Astrocyte (in vitro differentiated cells and primary cell): ENCODE measurements around the gene MYL3. TPM values are rescaled to one million over a fixed set of nuclear protein-coding genes. Genes with fewer than 3 reads are reported as not detected.

ENCODE experiments used
- DNase-seq: peaks from one replicate; pipeline ENCODE4 v3.0.0-alpha.2; 2010; ENCODE audit warnings: low read depth
- FAIRE-seq: peaks from 2 replicates; lab custom pipeline; 2011; peaks lifted over from hg19 to GRCh38; lab: Jason Lieb, UNC
- H2AFZ ChIP-seq: 2 replicates; pipeline ENCODE4 v1.6.0; 2012; ENCODE audit warnings: low read depth, low read length, inconsistent platforms
- H3K27ac ChIP-seq: 2 replicates; pipeline ENCODE4 v1.5.1; 2011; ENCODE audit warnings: low read depth, low read length, inconsistent platforms
- H3K27me3 ChIP-seq: 2 replicates; pipeline ENCODE4 v1.6.0; 2011; ENCODE audit warnings: low read length, inconsistent platforms; ENCODE audit not compliant: insufficient read depth
- H3K36me3 ChIP-seq: 2 replicates; pipeline ENCODE4 v1.5.1; 2011; ENCODE audit warnings: low read length, inconsistent platforms; ENCODE audit not compliant: insufficient read depth
- H3K4me1 ChIP-seq: 2 replicates; pipeline ENCODE4 v1.5.1; 2011; ENCODE audit warnings: low read length, inconsistent platforms; ENCODE audit not compliant: insufficient read depth
- H3K4me2 ChIP-seq: 2 replicates; pipeline ENCODE4 v1.6.0; 2012; ENCODE audit warnings: low read length, inconsistent platforms
- H3K4me3 ChIP-seq: 2 replicates; pipeline ENCODE4 v1.5.1; 2011; ENCODE audit warnings: low read depth, mild to moderate bottlenecking, low read length, inconsistent platforms; ENCODE audit not compliant: insufficient read depth
- H3K79me2 ChIP-seq: 2 replicates; pipeline ENCODE4 v1.6.0; 2012; ENCODE audit warnings: mild to moderate bottlenecking, low read length, inconsistent platforms; ENCODE audit not compliant: insufficient read depth
- H3K9ac ChIP-seq: 2 replicates; pipeline ENCODE4 v1.6.0; 2012; ENCODE audit warnings: mild to moderate bottlenecking, low read length, inconsistent platforms
- H3K9me3 ChIP-seq: 2 replicates; pipeline ENCODE4 v1.5.1; 2012; ENCODE audit warnings: low read depth, mild to moderate bottlenecking, low read length, inconsistent platforms; ENCODE audit not compliant: insufficient read depth
- H4K20me1 ChIP-seq: 2 replicates; pipeline ENCODE4 v1.6.0; 2012; ENCODE audit warnings: low read length, inconsistent platforms; ENCODE audit not compliant: insufficient read depth
- H3K27ac Mint-ChIP-seq: one replicate; pipeline ENCODE4 v1.8.0; 2021; ENCODE audit warnings: mild to moderate bottlenecking, mixed read lengths; ENCODE audit not compliant: unreplicated experiment
- H3K27me3 Mint-ChIP-seq: one replicate; pipeline ENCODE4 v1.8.0; 2021; ENCODE audit warnings: low read depth, mixed read lengths; ENCODE audit not compliant: unreplicated experiment
- H3K36me3 Mint-ChIP-seq: one replicate; pipeline ENCODE4 v1.8.0; 2021; ENCODE audit warnings: low read depth, mixed read lengths; ENCODE audit not compliant: unreplicated experiment
- H3K4me1 Mint-ChIP-seq: one replicate; pipeline ENCODE4 v1.8.0; 2021; ENCODE audit warnings: low read depth, mixed read lengths; ENCODE audit not compliant: unreplicated experiment
- H3K4me3 Mint-ChIP-seq: one replicate; pipeline ENCODE4 v1.8.0; 2021; ENCODE audit warnings: mild to moderate bottlenecking, moderate library complexity, mixed read lengths; ENCODE audit not compliant: unreplicated experiment
- H3K9me3 Mint-ChIP-seq: one replicate; pipeline ENCODE4 v1.8.0; 2021; ENCODE audit warnings: mild to moderate bottlenecking, mixed read lengths; ENCODE audit not compliant: unreplicated experiment
- CTCF ChIP-seq: IDR thresholded peaks from 2 replicates; pipeline ENCODE4 v1.5.1; 2011; ENCODE audit warnings: low read depth, mild to moderate bottlenecking, inconsistent platforms, low read length, moderate library complexity; ENCODE audit not compliant: insufficient read depth
- EZH2 ChIP-seq: IDR thresholded peaks from 2 replicates; pipeline ENCODE4 v1.6.1; 2012; ENCODE audit warnings: mild to moderate bottlenecking, low read length, inconsistent platforms; ENCODE audit not compliant: insufficient read depth
- total RNA-seq: library from RNA; stranded (reverse); gene quantifications from 2 replicates; pipeline ENCODE4 v1.2.1, GENCODE V29; 2021

MYL3 gene
- total RNA-seq, 1 donor from 2014 or later: 0.89 TPM

- H4K20me1 ChIP-seq: peaks cover 9% of the 10 kb centered on the region
- peaks cover 5% of the 10 kb centered on the region for H3K4me1 Mint-ChIP-seq
- peaks cover 3% of the 10 kb centered on the region for H3K36me3 Mint-ChIP-seq
- H3K4me2 ChIP-seq: no peak overlapping the region
- H3K9me3 ChIP-seq: no peaks in the 10 kb centered on the region
- no peak overlapping the region for H3K4me3 Mint-ChIP-seq
- no peak overlapping the region for H2AFZ ChIP-seq
- peaks cover 7% of the 10 kb centered on the region for H3K4me1 ChIP-seq
- no peak for TF ChIP-seq CTCF
- TF ChIP-seq EZH2: no peak
- FAIRE-seq (no peak), DNase-seq (no peak)
- no peaks in the 10 kb centered on the region for H3K36me3 ChIP-seq
- H3K27ac Mint-ChIP-seq: peak overlapping the region; percentile 62
- H3K9ac ChIP-seq: no peak overlapping the region
- H3K27me3 Mint-ChIP-seq: peaks cover 72% of the 10 kb centered on the region
- H3K79me2 ChIP-seq: no peaks in the 10 kb centered on the region
- H3K27ac ChIP-seq: no peak overlapping the region
- no peak overlapping the region for H3K4me3 ChIP-seq
- peaks cover 33% of the 10 kb centered on the region for H3K27me3 ChIP-seq
- H3K9me3 Mint-ChIP-seq: peaks cover 3% of the 10 kb centered on the region
Measured at GRCh38 chr3:46889381-46890110, 26.3 kb upstream of the MYL3 start.

- TF ChIP-seq CTCF: no peak
- TF ChIP-seq EZH2: no peak
- H3K9me3 ChIP-seq: no peaks in the 10 kb centered on the region
- H3K9ac ChIP-seq: no peak overlapping the region
- H3K4me1 ChIP-seq: peaks cover 7% of the 10 kb centered on the region
- Mint-ChIP-seq H3K27me3 (peaks cover 77% of the 10 kb centered on the region), H3K4me1 (peaks cover 5% of the 10 kb centered on the region), H3K9me3 (peaks cover 3% of the 10 kb centered on the region), H3K4me3 (no peak overlapping the region), H3K36me3 (peaks cover 3% of the 10 kb centered on the region), H3K27ac (no peak overlapping the region)
- no peaks in the 10 kb centered on the region for H3K79me2 ChIP-seq
- H3K27ac ChIP-seq: no peak overlapping the region
- no peak overlapping the region for H3K4me3 ChIP-seq
- no peak overlapping the region for H3K4me2 ChIP-seq
- no peak overlapping the region for H2AFZ ChIP-seq
- H3K36me3 ChIP-seq: no peaks in the 10 kb centered on the region
- H3K27me3 ChIP-seq: peaks cover 42% of the 10 kb centered on the region
- H4K20me1 ChIP-seq: peaks cover 16% of the 10 kb centered on the region
- FAIRE-seq (no peak), DNase-seq (no peak)
Measured at GRCh38 chr3:46888705-46889104, 25.5 kb upstream of the MYL3 start.

- Histone ChIP-seq H3K27ac (no peak overlapping the region), H3K27me3 (peaks cover 45% of the 10 kb centered on the region), H3K4me3 (no peak overlapping the region), H3K4me2 (no peak overlapping the region), H3K9me3 (no peaks in the 10 kb centered on the region), H3K79me2 (no peaks in the 10 kb centered on the region), H3K36me3 (no peaks in the 10 kb centered on the region), H2AFZ (no peak overlapping the region), H4K20me1 (peaks cover 18% of the 10 kb centered on the region), H3K9ac (no peak overlapping the region), H3K4me1 (peaks cover 7% of the 10 kb centered on the region)
- H3K27me3 Mint-ChIP-seq: peaks cover 74% of the 10 kb centered on the region
- TF ChIP-seq CTCF (no peak), EZH2 (no peak)
- no peak for FAIRE-seq
- peaks cover 5% of the 10 kb centered on the region for H3K4me1 Mint-ChIP-seq
- no peak overlapping the region for H3K4me3 Mint-ChIP-seq
- H3K9me3 Mint-ChIP-seq: peaks cover 3% of the 10 kb centered on the region
- H3K27ac Mint-ChIP-seq: no peak overlapping the region
- peaks cover 3% of the 10 kb centered on the region for H3K36me3 Mint-ChIP-seq
- no peak for DNase-seq
Measured at GRCh38 chr3:46887980-46888494, 24.8 kb upstream of the MYL3 start.
